Fibroblast of the conjunctiva (primary cell): Measurements from ENCODE around the gene GPR156.
"Not testable (repeated sequence)": the region's sequence is repeated elsewhere in the genome, so short reads cannot be mapped to it uniquely, and the experiment has no call there.

Experiments used
- DNase-seq: peaks from one replicate; pipeline ENCODE4 v3.0.0-alpha.2; 2010; ENCODE audit warnings: low read depth

The GPR156 gene

GRCh38 chr3:120284747-120285507 is at the start of gene GPR156:
Gene GPR156, minus strand, starts transcription at chr3:120285222. Its CDS starts 41,124 bp downstream, at chr3:120244098.
- no peak for DNase-seq

DNA sequence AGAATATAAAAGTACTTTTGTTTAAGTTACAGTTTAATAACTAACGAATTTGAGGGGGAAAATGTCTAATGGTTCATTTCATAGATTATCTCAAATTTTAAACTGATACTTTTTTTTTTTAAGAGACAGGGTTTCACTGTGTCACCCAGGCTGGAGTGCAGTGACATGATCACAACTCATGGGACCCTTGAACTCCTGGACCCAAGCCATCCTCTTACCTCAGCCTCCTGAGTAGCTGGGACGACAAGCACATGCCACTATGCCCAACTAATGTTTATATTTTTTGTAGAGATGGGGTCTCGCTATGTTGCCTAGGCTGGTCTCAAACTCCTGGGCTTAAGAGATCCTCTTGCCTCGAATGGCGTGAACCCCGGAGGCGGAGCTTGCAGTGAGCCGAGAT is 47.6 kb upstream of the GPR156 start:
- no peak for DNase-seq

DNA sequence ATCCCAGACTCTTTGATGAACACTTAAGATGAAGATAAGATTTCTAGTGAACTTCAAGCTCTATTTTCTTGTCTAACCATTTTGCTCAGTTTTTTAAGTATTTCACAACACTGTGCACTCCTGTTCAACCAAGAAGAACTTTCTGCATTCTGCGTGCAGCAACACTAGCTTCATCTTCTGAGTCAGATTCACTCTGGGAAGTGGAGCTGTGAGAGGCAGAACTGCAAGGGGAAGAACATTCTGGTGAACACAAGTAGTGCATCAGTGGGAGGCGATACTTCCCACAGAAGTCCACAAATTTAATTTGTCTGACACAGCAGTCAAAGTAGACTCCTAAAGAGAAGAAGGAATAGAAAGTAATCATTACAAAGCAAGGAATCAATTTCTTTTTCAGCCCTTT is 46.1 kb upstream of the GPR156 start:
- DNase-seq, result no peak

DNA sequence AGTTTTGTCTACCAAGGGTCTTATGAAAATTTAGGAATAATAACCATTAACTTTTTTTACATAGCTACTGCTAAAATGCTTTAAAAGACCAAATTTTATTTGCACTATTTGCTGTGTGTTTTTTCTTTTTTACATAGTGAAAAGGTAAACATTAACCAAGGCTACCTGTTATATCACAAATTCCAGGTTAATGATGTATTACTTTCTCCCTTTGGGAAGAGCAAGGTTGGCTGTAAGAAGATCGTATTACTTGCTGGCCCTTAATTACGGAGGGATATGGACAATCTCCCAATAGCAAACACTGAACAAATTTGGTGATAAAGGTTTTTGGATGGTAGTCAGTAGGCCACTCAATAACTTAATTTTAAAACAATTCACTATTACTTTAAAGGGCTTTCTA is 41.8 kb upstream of the GPR156 start:
- DNase-seq, result no peak

GRCh38 chr3:120324190-120324589 is 39.2 kb upstream of the GPR156 start:
- no peak for DNase-seq

GRCh38 chr3:120323761-120324160 is 38.7 kb upstream of the GPR156 start:
- not testable (repeated sequence) for DNase-seq

DNA sequence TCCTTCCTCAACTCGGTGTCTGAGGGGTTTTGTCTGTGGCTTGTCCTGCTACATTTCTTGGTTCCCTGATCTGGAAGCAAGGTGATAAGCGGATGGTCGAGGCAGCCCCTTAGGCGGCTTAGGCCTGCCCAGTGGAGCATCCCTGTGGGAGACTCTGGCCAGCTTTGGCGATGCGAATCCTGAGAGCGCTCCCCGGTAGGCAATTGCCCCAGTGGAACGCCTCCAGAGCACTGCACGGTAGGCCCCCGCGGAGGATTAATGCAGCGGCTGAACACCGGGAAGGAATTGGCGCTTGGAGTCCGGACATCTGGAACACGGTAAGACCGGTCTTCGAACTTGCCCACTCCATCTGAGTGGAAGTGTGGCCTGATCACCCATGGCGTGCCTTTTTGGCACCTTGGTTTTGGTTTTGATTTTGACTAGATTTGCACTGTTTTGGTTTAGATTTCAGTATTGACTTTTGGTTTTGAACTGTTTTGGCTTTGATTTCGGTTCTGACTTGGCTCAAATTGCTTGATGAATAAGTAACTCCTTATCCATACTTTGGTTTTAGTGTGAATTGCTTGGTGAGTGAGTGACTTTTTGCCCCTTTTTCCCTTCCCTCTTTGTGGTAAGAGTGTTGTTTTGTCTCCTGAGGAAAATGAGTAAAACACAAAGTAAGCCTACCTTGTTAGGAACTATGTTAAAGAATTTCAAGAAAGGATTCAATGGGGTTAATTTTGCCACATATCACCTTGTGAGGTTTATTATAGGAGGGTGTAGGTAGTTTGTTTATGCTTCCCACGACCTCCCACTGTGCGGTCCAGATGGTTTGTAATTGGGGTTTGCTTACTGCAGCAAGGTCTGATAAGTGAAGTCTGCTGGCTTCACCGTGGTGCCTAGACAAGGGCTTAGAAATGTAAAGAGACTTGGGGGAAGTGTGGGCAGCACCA is 27.1 kb upstream of the GPR156 start:
- DNase-seq, result no peak

GRCh38 chr3:120306519-120307455 is 21.8 kb upstream of the GPR156 start:
- no peak for DNase-seq

DNA sequence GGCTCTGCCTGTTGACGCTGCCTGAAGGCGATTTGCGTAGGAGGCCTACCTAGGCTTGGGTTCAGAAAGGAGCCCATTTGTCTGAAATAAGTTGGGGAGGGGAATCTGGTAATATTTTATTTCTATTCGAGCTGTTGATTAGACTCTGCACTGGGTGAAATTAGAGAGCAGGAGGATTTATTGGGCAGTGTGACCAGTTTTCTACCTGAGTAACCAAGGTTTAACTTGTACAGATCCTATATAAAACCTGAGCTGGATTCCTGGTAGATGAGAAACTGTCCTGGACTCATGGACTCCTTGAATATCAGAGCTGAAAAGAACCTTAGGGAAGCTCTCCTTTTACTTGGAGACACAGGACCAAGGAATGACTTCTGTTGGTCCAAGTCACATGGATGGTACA is 19.6 kb upstream of the GPR156 start:
- no peak for DNase-seq

- no peak for DNase-seq
These were observed 17.3 kb upstream of the GPR156 start for GRCh38 chr3:120302361-120302760.

- no peak for DNase-seq
These were observed 15.9 kb upstream of the GPR156 start for GRCh38 chr3:120300971-120301370.

GRCh38 chr3:120299403-120299802 is 14.4 kb upstream of the GPR156 start:
- no peak for DNase-seq

GRCh38 chr3:120298996-120299395 is 14.0 kb upstream of the GPR156 start:
- DNase-seq, result no peak

GRCh38 chr3:120291552-120291951 is 6.5 kb upstream of the GPR156 start:
- not testable (repeated sequence) for DNase-seq

GRCh38 chr3:120289636-120290035 is 4.6 kb upstream of the GPR156 start:
- no peak for DNase-seq

GRCh38 chr3:120286465-120286864 is 1.4 kb upstream of the GPR156 start:
- no peak for DNase-seq

- DNase-seq, result no peak
These were observed 453 bp upstream of the GPR156 start for GRCh38 chr3:120285508-120285841.

DNA sequence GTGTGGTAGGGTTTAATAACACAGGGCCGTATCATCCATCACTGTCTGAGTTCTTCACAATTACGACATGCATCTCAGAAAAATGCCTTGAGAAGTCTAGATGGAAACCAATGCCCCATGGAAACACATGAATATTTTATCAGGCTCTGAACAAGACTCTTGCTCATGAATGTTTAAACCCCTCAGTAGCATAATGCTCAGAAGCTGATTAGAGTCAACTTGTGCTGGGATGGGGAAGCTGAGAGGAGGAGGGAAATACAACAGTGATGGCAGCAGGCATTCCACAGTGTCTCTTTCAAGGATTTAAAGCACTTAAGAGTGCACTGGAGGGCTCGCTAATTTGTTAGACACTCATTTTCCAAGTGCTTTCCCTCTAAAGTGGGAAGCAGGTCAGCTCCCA is 3.8 kb downstream of the GPR156 start:
- no peak for DNase-seq

- no peak for DNase-seq
These were observed 4.5 kb downstream of the GPR156 start for GRCh38 chr3:120280566-120280965.

- no peak for DNase-seq
These were observed 5.0 kb downstream of the GPR156 start for GRCh38 chr3:120280026-120280425.

DNA sequence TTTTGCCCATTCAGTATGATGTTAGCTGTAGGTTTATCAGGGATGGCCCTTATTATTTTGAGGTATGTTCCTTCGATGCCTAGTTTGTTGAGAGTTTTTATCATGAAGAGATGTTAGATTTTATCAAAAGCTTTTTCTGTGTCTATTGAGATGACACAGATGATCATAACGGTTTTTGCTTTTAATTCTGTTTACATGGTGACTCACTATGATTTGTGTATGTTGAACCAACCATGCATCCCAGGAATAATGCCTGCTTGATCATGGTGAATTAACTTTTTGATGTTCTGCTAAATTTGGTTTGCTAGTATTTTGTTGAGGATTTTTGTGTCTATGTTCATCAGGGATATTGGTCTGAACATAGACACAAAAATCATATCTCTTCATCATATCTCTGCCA is 8.3 kb downstream of the GPR156 start:
- DNase-seq, result no peak

GRCh38 chr3:120275618-120276017 is 9.4 kb downstream of the GPR156 start:
- DNase-seq, result no peak
